HFFc6 (cell line): ENCODE results near the gene EDN2. TPM values are rescaled to one million over a fixed set of nuclear protein-coding genes. Genes with fewer than 3 reads are reported as not detected.

Source experiments
- DNase-seq: peaks from one replicate; pipeline ENCODE4 v3.0.0-alpha.2; 2018
- H3K27ac Mint-ChIP-seq: 2 replicates; pipeline ENCODE4 v1.8.0; 2020; ENCODE audit warnings: mild to moderate bottlenecking, mixed read lengths
- H3K27me3 Mint-ChIP-seq: 2 replicates; pipeline ENCODE4 v1.8.0; 2021; ENCODE audit warnings: mild to moderate bottlenecking, moderate library complexity, mixed read lengths; ENCODE audit not compliant: insufficient read depth
- H3K36me3 Mint-ChIP-seq: 2 replicates; pipeline ENCODE4 v1.8.0; 2021; ENCODE audit warnings: low read depth, mixed read lengths
- H3K4me1 Mint-ChIP-seq: 2 replicates; pipeline ENCODE4 v1.8.0; 2020; ENCODE audit warnings: low read depth, mixed read lengths
- H3K4me3 Mint-ChIP-seq: 2 replicates; pipeline ENCODE4 v1.8.0; 2020; ENCODE audit warnings: mild to moderate bottlenecking, moderate library complexity, mixed read lengths
- H3K9me3 Mint-ChIP-seq: 2 replicates; pipeline ENCODE4 v1.8.0; 2020; ENCODE audit warnings: mild to moderate bottlenecking, mixed read lengths
- CTCF ChIP-seq: fragments of 200-600 bp; sonication (generic); IDR thresholded peaks from 2 replicates; pipeline ENCODE4 v1.5.0; 2021; ENCODE audit warnings: antibody characterized with exemption, mild to moderate bottlenecking
- total RNA-seq, 6 experiments: library from RNA; stranded (reverse); fragmentation: NEBNext Ultra II Directional; extraction: Animal tissue kit (Norgen Biotek cat#: 25700); gene quantifications; 2 replicates in 1 of 6; 3 replicates in 5 of 6; pipeline ENCODE4 v1.2.3, GENCODE V29; 2021

Gene EDN2
- total RNA-seq, 6 experiments from 2014 or later = not detected

- H3K27me3 Mint-ChIP-seq = no peaks in the 10 kb centered on the region; the same call in none of the 2 replicates
- peaks cover 4% of the 10 kb centered on the region; the same call in 1 of the 2 replicates for H3K36me3 Mint-ChIP-seq
- peaks cover 19% of the 10 kb centered on the region; the same call in 1 of the 2 replicates for H3K4me1 Mint-ChIP-seq
- DNase-seq = no peak
- no peak overlapping the region for H3K4me3 Mint-ChIP-seq
- TF ChIP-seq CTCF = no peak
- H3K9me3 Mint-ChIP-seq = no peaks in the 10 kb centered on the region
- no peak overlapping the region for H3K27ac Mint-ChIP-seq
Observed at GRCh38 chr1:41519667-41520066, 35.2 kb upstream of the EDN2 start.

- H3K4me1 Mint-ChIP-seq = peaks cover 19% of the 10 kb centered on the region; the same call in 1 of the 2 replicates
- peaks cover 4% of the 10 kb centered on the region; the same call in 1 of the 2 replicates for H3K36me3 Mint-ChIP-seq
- no peaks in the 10 kb centered on the region for H3K9me3 Mint-ChIP-seq
- H3K27ac Mint-ChIP-seq = no peak overlapping the region
- no peak for TF ChIP-seq CTCF
- no peak overlapping the region for H3K4me3 Mint-ChIP-seq
- DNase-seq = no peak
- no peaks in the 10 kb centered on the region; the same call in none of the 2 replicates for H3K27me3 Mint-ChIP-seq
Observed at GRCh38 chr1:41518471-41518870, 34.0 kb upstream of the EDN2 start.

GRCh38 chr1:41517062-41517438 lies 32.6 kb upstream of the EDN2 start:
- H3K4me3 Mint-ChIP-seq = peak overlapping the region; percentile 83; the same call in 1 of the 2 replicates
- no peaks in the 10 kb centered on the region for H3K9me3 Mint-ChIP-seq
- H3K27me3 Mint-ChIP-seq = no peaks in the 10 kb centered on the region; the same call in none of the 2 replicates
- no peak overlapping the region for H3K27ac Mint-ChIP-seq
- no peak for TF ChIP-seq CTCF
- H3K36me3 Mint-ChIP-seq = peaks cover 9% of the 10 kb centered on the region; the same call in 1 of the 2 replicates
- peaks cover 19% of the 10 kb centered on the region; the same call in 1 of the 2 replicates for H3K4me1 Mint-ChIP-seq
- no peak for DNase-seq

- no peaks in the 10 kb centered on the region; the same call in none of the 2 replicates for H3K27me3 Mint-ChIP-seq
- H3K9me3 Mint-ChIP-seq = no peaks in the 10 kb centered on the region
- H3K36me3 Mint-ChIP-seq = peaks cover 9% of the 10 kb centered on the region; the same call in 1 of the 2 replicates
- peak overlapping the region; percentile 83 for H3K4me3 Mint-ChIP-seq
- peak; percentile 71 for DNase-seq
- H3K4me1 Mint-ChIP-seq = peaks cover 19% of the 10 kb centered on the region; the same call in 1 of the 2 replicates
- no peak overlapping the region for H3K27ac Mint-ChIP-seq
- TF ChIP-seq CTCF = peak; percentile 98
Observed at GRCh38 chr1:41516168-41517061, 31.9 kb upstream of the EDN2 start.

GRCh38 chr1:41515778-41516167 lies 31.3 kb upstream of the EDN2 start:
- Mint-ChIP-seq H3K4me3 (no peak overlapping the region; the same call in 1 of the 2 replicates), H3K9me3 (no peaks in the 10 kb centered on the region), H3K27me3 (no peaks in the 10 kb centered on the region; the same call in none of the 2 replicates), H3K4me1 (peaks cover 19% of the 10 kb centered on the region; the same call in 1 of the 2 replicates), H3K27ac (no peak overlapping the region), H3K36me3 (peaks cover 9% of the 10 kb centered on the region; the same call in 1 of the 2 replicates)
- TF ChIP-seq CTCF = no peak
- DNase-seq = no peak
